Measurements from ENCODE around the gene AHSG.

- TF ChIP-seq POLR2A (IDR thresholded peaks at IDR 0.05; ENCODE audit: low read length) (no peak), GATA1 (IDR thresholded peaks at IDR 0.05; ENCODE audit: low read depth, low read length) (no peak)
Measured at GRCh38 chr3:186653080-186653707, 40.3 kb downstream of the AHSG start.
